A673 (cell line): Measurements from ENCODE around the gene ADAM30. TPM values are rescaled to one million over a fixed set of nuclear protein-coding genes. Genes with fewer than 3 reads are reported as not detected.

ENCODE experiments used
- BruUV-seq: library from RNA; stranded (reverse); fragments of 400-500 nt; replicated peaks from 2 replicates; lab custom pipeline; 2021; lab: Mats Ljungman, UMichigan
- CTCF ChIA-PET: fragments of 300-600 bp; sonication (Branson Sonifier 250); formaldehyde crosslinking; loops from one replicate; lab custom pipeline; 2022; ENCODE audit warnings: antibody characterized with exemption; lab: Charles Lee
- POLR2A ChIA-PET: fragments of 300-600 bp; sonication (Branson Sonifier 250); formaldehyde crosslinking; loops from one replicate; lab custom pipeline; 2022; ENCODE audit warnings: antibody characterized with exemption; ENCODE audit not compliant: low non-redundant PET; lab: Charles Lee
- DNase-seq: peaks from one replicate; pipeline ENCODE4 v3.0.0-alpha.2; 2015; ENCODE audit warnings: low spot score
- H3K27ac ChIP-seq: fragments of 200-600 bp; sonication (generic); 2 replicates; pipeline ENCODE4 v1.5.1; 2016; ENCODE audit warnings: mixed run types, low read depth, mild to moderate bottlenecking, mixed read lengths, antibody characterized with exemption, low read length; ENCODE audit not compliant: poor library complexity, severe bottlenecking
- H3K27me3 ChIP-seq: fragments of 200-600 bp; sonication (generic); replicated peaks from 2 replicates; pipeline ENCODE4 v1.6.1; 2017; ENCODE audit warnings: mixed run types, low read depth, mild to moderate bottlenecking, mixed read lengths, antibody characterized with exemption, low read length; ENCODE audit not compliant: insufficient read depth, poor library complexity
- H3K36me3 ChIP-seq: fragments of 200-600 bp; sonication (generic); 2 replicates; pipeline ENCODE4 v1.6.1; 2016; ENCODE audit warnings: mixed run types, mild to moderate bottlenecking, mixed read lengths, antibody characterized with exemption, low read length; ENCODE audit not compliant: insufficient read depth, poor library complexity, severe bottlenecking
- H3K4me1 ChIP-seq: fragments of 200-600 bp; sonication (generic); 2 replicates; pipeline ENCODE4 v1.6.1; 2017; ENCODE audit warnings: mixed run types, mild to moderate bottlenecking, mixed read lengths, antibody characterized with exemption, low read length; ENCODE audit not compliant: insufficient read depth, poor library complexity, severe bottlenecking
- H3K4me3 ChIP-seq: fragments of 200-600 bp; sonication (generic); 2 replicates; pipeline ENCODE4 v1.5.1; 2016; ENCODE audit warnings: low read depth, mixed run types, mild to moderate bottlenecking, mixed read lengths, low read length; ENCODE audit not compliant: poor library complexity, severe bottlenecking
- H3K9me3 ChIP-seq: fragments of 200-600 bp; sonication (generic); 2 replicates; pipeline ENCODE4 v1.6.1; 2016; ENCODE audit warnings: mixed run types, low read depth, mild to moderate bottlenecking, mixed read lengths, antibody characterized with exemption, low read length; ENCODE audit not compliant: poor library complexity, severe bottlenecking
- CTCF ChIP-seq: fragments of 300-800, 200-600 bp; sonication (generic); conservative IDR thresholded peaks from 2 replicates; pipeline ENCODE4 v1.5.1; 2017; ENCODE audit warnings: low read depth, mild to moderate bottlenecking, antibody characterized with exemption, low read length, moderate library complexity, mixed read lengths
- EZH2 ChIP-seq: fragments of 200-600 bp; sonication (generic); IDR thresholded peaks from 2 replicates; pipeline ENCODE4 v1.6.1; 2017; ENCODE audit warnings: borderline replicate concordance, low read depth, mild to moderate bottlenecking, mixed read lengths, antibody characterized with exemption, low read length; ENCODE audit not compliant: poor library complexity, severe bottlenecking
- intact Hi-C: fragments of 100-400 bp; cut with micrococcal nuclease; formaldehyde crosslinking; loops from one replicate; pipeline ENCODE4 v1.10.0; 2022; ENCODE audit not compliant: unreplicated experiment
- total RNA-seq: library from RNA; stranded (reverse); gene quantifications from 2 replicates; pipeline ENCODE4 v1.2.3, GENCODE V29; 2021

Gene ADAM30
- total RNA-seq, 1 experiment from 2014 or later, result not detected

- TF ChIP-seq EZH2 (no peak), CTCF (no peak)
- H3K4me1 ChIP-seq, result peaks cover 20% of the 10 kb centered on the region
- H3K4me3 ChIP-seq, result no peak overlapping the region
- no TSS peak for BruUV-seq
- H3K27me3 ChIP-seq, result no peaks in the 10 kb centered on the region
- intact Hi-C loops, result no loop called here
- no peak overlapping the region for H3K27ac ChIP-seq
- ChIA-PET CTCF (no interaction called here), POLR2A (no interaction called here)
- peaks cover 33% of the 10 kb centered on the region for H3K36me3 ChIP-seq
- no peak for DNase-seq
- no peaks in the 10 kb centered on the region for H3K9me3 ChIP-seq
Measured at GRCh38 chr1:119915517-119915916, 19.2 kb upstream of the ADAM30 start.

GRCh38 chr1:119914071-119914470, 17.8 kb upstream of the ADAM30 start:
- POLR2A ChIA-PET, result no interaction called here
- H3K9me3 ChIP-seq, result no peaks in the 10 kb centered on the region

GRCh38 chr1:119912963-119913362, 16.6 kb upstream of the ADAM30 start:
- Histone ChIP-seq H3K27me3 (no peaks in the 10 kb centered on the region), H3K36me3 (peaks cover 21% of the 10 kb centered on the region), H3K4me3 (no peak overlapping the region), H3K27ac (no peak overlapping the region), H3K4me1 (peaks cover 15% of the 10 kb centered on the region), H3K9me3 (no peaks in the 10 kb centered on the region)
- TF ChIP-seq EZH2, result no peak
- no peak for TF ChIP-seq CTCF
- ChIA-PET POLR2A (no interaction called here), CTCF (no interaction called here)
- no peak for DNase-seq
- intact Hi-C loops, result no loop called here
- BruUV-seq, result no TSS peak

More at GRCh38 chr1:119914071-119914470, 17.8 kb upstream of the ADAM30 start:
- Histone ChIP-seq H3K4me1 (peaks cover 20% of the 10 kb centered on the region), H3K4me3 (no peak overlapping the region), H3K27me3 (no peaks in the 10 kb centered on the region), H3K36me3 (peaks cover 22% of the 10 kb centered on the region), H3K27ac (no peak overlapping the region)
- TF ChIP-seq CTCF, result no peak
- CTCF ChIA-PET, result no interaction called here
- intact Hi-C loops, result no loop called here
- BruUV-seq, result no TSS peak
- DNase-seq, result no peak
